Hematopoietic multipotent progenitor cell treated with erythropoietin and hydrocortisone succinate and interleukin-3 and kit ligand, for 8 days (in vitro differentiated cells): ENCODE measurements around the gene RAD51B.

ENCODE experiments used
- DNase-seq: peaks from one replicate; pipeline ENCODE4 v3.0.0-alpha.2; 2015

RAD51B gene

GRCh38 chr14:68506645-68507419 is 687.3 kb downstream of the RAD51B start:
- DNase-seq: no peak

- DNase-seq: no peak
These were observed 688.0 kb downstream of the RAD51B start for GRCh38 chr14:68507544-68508081.

- DNase-seq: no peak
These were observed 689.0 kb downstream of the RAD51B start for GRCh38 chr14:68508581-68508980.

GRCh38 chr14:68509188-68509983 is 689.8 kb downstream of the RAD51B start:
- no peak for DNase-seq

GRCh38 chr14:68510201-68511128 is 690.9 kb downstream of the RAD51B start:
- DNase-seq: no peak

GRCh38 chr14:68511129-68512047 is 691.8 kb downstream of the RAD51B start:
- DNase-seq: no peak

GRCh38 chr14:68512088-68512487 is 692.5 kb downstream of the RAD51B start:
- no peak for DNase-seq

GRCh38 chr14:68513137-68513536 is 693.6 kb downstream of the RAD51B start:
- DNase-seq: no peak

- DNase-seq: no peak
These were observed 694.4 kb downstream of the RAD51B start for GRCh38 chr14:68513838-68514607.

GRCh38 chr14:68514608-68515194 is 695.1 kb downstream of the RAD51B start:
- no peak for DNase-seq

- no peak for DNase-seq
These were observed 696.8 kb downstream of the RAD51B start for GRCh38 chr14:68516342-68516741.

- no peak for DNase-seq
These were observed 698.6 kb downstream of the RAD51B start for GRCh38 chr14:68518166-68518565.

GRCh38 chr14:68518761-68519670 is 699.4 kb downstream of the RAD51B start:
- DNase-seq: no peak

- DNase-seq: no peak
These were observed 700.1 kb downstream of the RAD51B start for GRCh38 chr14:68519671-68520187.

GRCh38 chr14:68520637-68521556 is 701.3 kb downstream of the RAD51B start:
- DNase-seq: no peak

GRCh38 chr14:68521557-68521901 is 702.0 kb downstream of the RAD51B start:
- DNase-seq: no peak

- no peak for DNase-seq
These were observed 702.5 kb downstream of the RAD51B start for GRCh38 chr14:68521961-68522509.
